GM12892 (cell line): ENCODE results near the gene PCDHA1.

ENCODE experiments used
- POLR2A ChIP-seq: IDR thresholded peaks from 2 replicates; pipeline ENCODE4 v1.6.1; 2011; ENCODE audit warnings: low read depth, low read length, control low read depth
- POLR2AphosphoS5 ChIP-seq: IDR thresholded peaks from 2 replicates; pipeline ENCODE4 v1.6.1; 2011; ENCODE audit warnings: low read depth, low read length, control low read depth
- TAF1 ChIP-seq: IDR thresholded peaks from 2 replicates; pipeline ENCODE4 v1.6.1; 2011; ENCODE audit warnings: low read depth, mild to moderate bottlenecking, control low read depth, low read length, borderline replicate concordance

- TF ChIP-seq POLR2AphosphoS5 (no peak), TAF1 (no peak), POLR2A (no peak)
These were observed 224.3 kb downstream of the PCDHA1 start for GRCh38 chr5:141010047-141010793.
